GM19193 (cell line): ENCODE measurements around the gene CFAP97D2.

ENCODE experiments used
- POLR2A ChIP-seq: IDR thresholded peaks from 4 replicates; pipeline ENCODE4 v1.6.1; 2011; ENCODE audit not compliant: insufficient read depth, insufficient read length; ENCODE audit errors: extremely low read depth

CFAP97D2 gene

GRCh38 chr13:114231886-114232285 lies 52.8 kb downstream of the CFAP97D2 start:
- TF ChIP-seq POLR2A = no peak

- TF ChIP-seq POLR2A = no peak
Measured at GRCh38 chr13:114234266-114234644, 55.2 kb downstream of the CFAP97D2 start.

GRCh38 chr13:114234645-114235421 lies 55.8 kb downstream of the CFAP97D2 start, which contains the start of gene CDC16:
TSS of gene CDC16 (plus strand) at chr13:114234897. CDS start at chr13:114235085, 188 bp downstream.
- peak; percentile 73 for TF ChIP-seq POLR2A

GRCh38 chr13:114235697-114236096 lies 56.6 kb downstream of the CFAP97D2 start:
- TF ChIP-seq POLR2A = no peak

- TF ChIP-seq POLR2A = no peak
Measured at GRCh38 chr13:114236227-114236626, 57.2 kb downstream of the CFAP97D2 start.

- no peak for TF ChIP-seq POLR2A
Measured at GRCh38 chr13:114237415-114238112, 58.5 kb downstream of the CFAP97D2 start.

- TF ChIP-seq POLR2A = no peak
Measured at GRCh38 chr13:114241918-114242317, 62.9 kb downstream of the CFAP97D2 start.

- no peak for TF ChIP-seq POLR2A
Measured at GRCh38 chr13:114243971-114244370, 64.9 kb downstream of the CFAP97D2 start.

- no peak for TF ChIP-seq POLR2A
Measured at GRCh38 chr13:114244637-114245036, 65.6 kb downstream of the CFAP97D2 start.

GRCh38 chr13:114248011-114248410 lies 69.0 kb downstream of the CFAP97D2 start:
- TF ChIP-seq POLR2A = no peak

GRCh38 chr13:114249077-114249476 lies 70.0 kb downstream of the CFAP97D2 start:
- no peak for TF ChIP-seq POLR2A

GRCh38 chr13:114256547-114256946 lies 77.5 kb downstream of the CFAP97D2 start:
- TF ChIP-seq POLR2A = no peak

- no peak for TF ChIP-seq POLR2A
Measured at GRCh38 chr13:114257014-114257413, 78.0 kb downstream of the CFAP97D2 start.

GRCh38 chr13:114258589-114258988 lies 79.5 kb downstream of the CFAP97D2 start:
- no peak for TF ChIP-seq POLR2A

- no peak for TF ChIP-seq POLR2A
Measured at GRCh38 chr13:114259374-114259773, 80.3 kb downstream of the CFAP97D2 start.

GRCh38 chr13:114259974-114260373 lies 80.9 kb downstream of the CFAP97D2 start:
- TF ChIP-seq POLR2A = no peak
